ENCODE results near the gene KYAT1. TPM values are rescaled to one million over a fixed set of nuclear protein-coding genes. Genes with fewer than 3 reads are reported as not detected.

Gene KYAT1
- total and polyA plus RNA-seq, 2 of the 8 experiments (the other 6 are each of a cell fraction or from before 2014, with no cell fraction given), result 30.4 to 42.2 TPM

GRCh38 chr9:128818839-128819715 lies 62.7 kb downstream of the KYAT1 start (continued):
- TF ChIP-seq MAX (IDR thresholded peaks at IDR 0.05), result peak; percentile 60; the same call in 1 of the 2 replicates

Measured in H1 (cell line).